Astrocyte (in vitro differentiated cells and primary cell): ENCODE results near the gene VPS37B.

Source experiments
- EZH2 ChIP-seq: IDR thresholded peaks from 2 replicates; pipeline ENCODE4 v1.6.1; 2012; ENCODE audit warnings: mild to moderate bottlenecking, low read length, inconsistent platforms; ENCODE audit not compliant: insufficient read depth
- TF ChIP-seq, protein P1 (sequence below): IDR thresholded peaks from 2 replicates; pipeline ENCODE4 v1.5.1; 2011; ENCODE audit warnings: low read depth, mild to moderate bottlenecking, inconsistent platforms, low read length, moderate library complexity; ENCODE audit not compliant: insufficient read depth

DNA sequence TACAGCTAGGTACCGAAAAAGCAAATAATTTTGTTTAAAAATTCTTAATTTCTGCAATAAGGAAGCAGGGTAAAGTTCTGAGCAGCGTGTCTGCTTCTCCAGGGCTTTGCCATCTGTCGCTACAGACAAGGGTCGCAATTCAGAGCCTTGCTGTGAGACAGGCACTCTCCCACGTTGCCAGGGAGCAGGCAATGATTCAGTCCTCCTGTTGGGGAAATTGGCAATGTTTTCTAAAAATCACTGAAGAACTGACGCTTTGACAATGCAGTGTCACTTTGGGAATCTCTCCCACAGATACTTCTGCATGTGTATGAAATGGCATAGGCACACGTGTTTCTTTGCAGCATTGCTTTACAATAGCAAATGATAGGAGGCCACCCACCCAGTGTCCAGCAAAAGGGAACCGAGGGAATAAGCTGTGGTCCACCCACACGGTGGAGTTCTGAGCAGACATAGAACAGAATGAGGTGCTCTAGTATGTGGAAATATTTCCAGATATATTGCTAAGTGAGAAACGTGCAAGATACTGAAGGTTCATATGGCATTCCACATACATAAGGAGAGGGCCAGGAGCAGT is 76.6 kb downstream of the VPS37B start:
- TF ChIP-seq, protein P1, sequence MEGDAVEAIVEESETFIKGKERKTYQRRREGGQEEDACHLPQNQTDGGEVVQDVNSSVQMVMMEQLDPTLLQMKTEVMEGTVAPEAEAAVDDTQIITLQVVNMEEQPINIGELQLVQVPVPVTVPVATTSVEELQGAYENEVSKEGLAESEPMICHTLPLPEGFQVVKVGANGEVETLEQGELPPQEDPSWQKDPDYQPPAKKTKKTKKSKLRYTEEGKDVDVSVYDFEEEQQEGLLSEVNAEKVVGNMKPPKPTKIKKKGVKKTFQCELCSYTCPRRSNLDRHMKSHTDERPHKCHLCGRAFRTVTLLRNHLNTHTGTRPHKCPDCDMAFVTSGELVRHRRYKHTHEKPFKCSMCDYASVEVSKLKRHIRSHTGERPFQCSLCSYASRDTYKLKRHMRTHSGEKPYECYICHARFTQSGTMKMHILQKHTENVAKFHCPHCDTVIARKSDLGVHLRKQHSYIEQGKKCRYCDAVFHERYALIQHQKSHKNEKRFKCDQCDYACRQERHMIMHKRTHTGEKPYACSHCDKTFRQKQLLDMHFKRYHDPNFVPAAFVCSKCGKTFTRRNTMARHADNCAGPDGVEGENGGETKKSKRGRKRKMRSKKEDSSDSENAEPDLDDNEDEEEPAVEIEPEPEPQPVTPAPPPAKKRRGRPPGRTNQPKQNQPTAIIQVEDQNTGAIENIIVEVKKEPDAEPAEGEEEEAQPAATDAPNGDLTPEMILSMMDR, result no peak
- TF ChIP-seq EZH2, result no peak
